ENCODE measurements around the gene MRPL53. TPM values are rescaled to one million over a fixed set of nuclear protein-coding genes. Genes with fewer than 3 reads are reported as not detected.
A peak's percentile ranks its signal among the peaks of the same experiment; 100 is the strongest.

Gene MRPL53
- total and polyA plus RNA-seq, 9 of the 15 experiments (the other 6 are each of a cell fraction or from before 2014, with no cell fraction given) = 11.5 to 87.9 (median 41.1) TPM

DNA sequence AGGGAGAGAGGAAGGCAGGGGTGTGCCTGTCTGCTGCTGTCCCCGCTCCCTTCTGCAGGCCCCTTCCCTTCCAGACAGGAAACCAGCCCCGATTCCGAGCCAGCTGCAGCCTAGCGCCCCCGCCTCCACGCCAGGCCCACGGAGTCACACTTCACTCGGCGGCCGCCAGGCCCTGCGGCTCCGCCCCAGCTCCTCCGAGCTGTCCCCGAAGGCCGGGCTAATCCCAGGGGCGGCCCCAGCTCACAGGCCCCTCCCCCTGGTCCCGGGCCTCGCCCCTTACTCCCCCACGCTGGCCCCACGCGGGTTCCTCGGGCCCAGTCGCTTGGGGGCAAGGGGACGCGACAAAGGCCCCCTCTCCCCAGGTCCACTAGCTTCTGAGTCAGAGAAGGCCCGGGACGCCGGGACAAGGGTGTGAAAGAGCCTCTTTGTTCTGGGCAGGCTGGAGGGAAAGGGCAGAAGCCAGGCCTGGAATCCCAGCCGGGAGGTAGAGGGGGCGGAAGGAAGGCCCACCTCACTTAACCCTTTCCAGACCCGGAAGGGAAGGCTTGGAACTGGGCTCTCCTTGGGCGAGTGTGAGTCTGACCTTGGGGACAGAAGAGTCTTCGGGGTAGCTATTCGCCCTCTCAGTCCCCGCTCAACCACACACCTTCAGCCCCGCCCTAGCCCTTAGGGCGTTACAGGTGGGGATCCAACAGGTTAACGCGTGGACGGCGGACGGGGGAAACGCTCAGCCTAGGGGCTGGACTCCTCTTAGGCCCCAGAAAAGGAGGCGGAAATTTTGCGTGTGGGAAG lies 31.9 kb downstream of the MRPL53 start (continued):
- TF ChIP-seq RBM39 (optimal IDR thresholded peaks at IDR 0.05; ENCODE audit: low read depth, low read length) = no peak
- no peak for TF ChIP-seq MLLT1 (IDR thresholded peaks at IDR 0.05)
- TF ChIP-seq TBP (optimal IDR thresholded peaks at IDR 0.05; ENCODE audit: low read depth, low read length) = peak; percentile 34
- peak; percentile 90 for TF ChIP-seq POLR2G (IDR thresholded peaks at IDR 0.05; ENCODE audit: low read depth, low read length)
- TF ChIP-seq NFE2L1 (tag; IDR thresholded peaks at IDR 0.05; ENCODE audit: borderline replicate concordance, low read depth) = no peak
- no peak for TF ChIP-seq NUFIP1 (IDR thresholded peaks at IDR 0.05; ENCODE audit: partially characterized antibody)
- peak; percentile 37 to 51 (median 42); a peak in 4 of 6 replicates for TF ChIP-seq CTCF (IDR thresholded peaks at IDR 0.05 in 2 of 3, conservative IDR thresholded peaks at IDR 0.05 in 1 of 3; ENCODE audit: insufficient read depth in 2 of 3, low read depth in 1 of 3, low read length in 3 of 3)
- TF ChIP-seq DPF2 (IDR thresholded peaks at IDR 0.05) = peak; percentile 30
- peak; percentile 79; the same call in 1 of the 2 replicates for TF ChIP-seq PHF8 (IDR thresholded peaks at IDR 0.05; ENCODE audit: borderline replicate concordance, low read length)
- TF ChIP-seq, protein P1, sequence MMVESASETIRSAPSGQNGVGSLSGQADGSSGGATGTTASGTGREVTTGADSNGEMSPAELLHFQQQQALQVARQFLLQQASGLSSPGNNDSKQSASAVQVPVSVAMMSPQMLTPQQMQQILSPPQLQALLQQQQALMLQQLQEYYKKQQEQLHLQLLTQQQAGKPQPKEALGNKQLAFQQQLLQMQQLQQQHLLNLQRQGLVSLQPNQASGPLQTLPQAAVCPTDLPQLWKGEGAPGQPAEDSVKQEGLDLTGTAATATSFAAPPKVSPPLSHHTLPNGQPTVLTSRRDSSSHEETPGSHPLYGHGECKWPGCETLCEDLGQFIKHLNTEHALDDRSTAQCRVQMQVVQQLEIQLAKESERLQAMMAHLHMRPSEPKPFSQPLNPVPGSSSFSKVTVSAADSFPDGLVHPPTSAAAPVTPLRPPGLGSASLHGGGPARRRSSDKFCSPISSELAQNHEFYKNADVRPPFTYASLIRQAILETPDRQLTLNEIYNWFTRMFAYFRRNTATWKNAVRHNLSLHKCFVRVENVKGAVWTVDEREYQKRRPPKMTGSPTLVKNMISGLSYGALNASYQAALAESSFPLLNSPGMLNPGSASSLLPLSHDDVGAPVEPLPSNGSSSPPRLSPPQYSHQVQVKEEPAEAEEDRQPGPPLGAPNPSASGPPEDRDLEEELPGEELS (CRISPR knock-in tag; IDR thresholded peaks at IDR 0.05; ENCODE audit: borderline replicate concordance) = no peak
- no peak for TF ChIP-seq MCM3 (IDR thresholded peaks at IDR 0.05)
- no peak for TF ChIP-seq YBX1 (IDR thresholded peaks at IDR 0.05)
- no peak for TF ChIP-seq SNIP1 (IDR thresholded peaks at IDR 0.05; ENCODE audit: low read depth)
- TF ChIP-seq UBTF (IDR thresholded peaks at IDR 0.05; ENCODE audit: borderline replicate concordance in 1 of 2, low read depth in 2 of 2, low read length in 2 of 2) = peak in 1 of 2 experiments; percentile 78; a peak in 1 of 4 replicates
- TF ChIP-seq MYC (IDR thresholded peaks at IDR 0.05; ENCODE audit: low read depth, low read length) = no peak
- TF ChIP-seq MYC (CRISPR knock-in tag; IDR thresholded peaks at IDR 0.05; ENCODE audit: borderline replicate concordance, low read depth) = peak; percentile 51; the same call in 1 of the 2 replicates
- no peak for TF ChIP-seq ZNF324 (CRISPR knock-in tag; IDR thresholded peaks at IDR 0.05)
